WTC11 (cell line): ENCODE data around the gene GABRB1.

Source experiments
- CREB1 ChIP-seq: sonication (generic); formaldehyde crosslinking; IDR thresholded peaks from 2 replicates; pipeline ENCODE4 v1.8.0; 2023; ENCODE audit warnings: mild to moderate bottlenecking, missing genetic modification reagents
- CREM ChIP-seq: sonication (generic); formaldehyde crosslinking; IDR thresholded peaks from 2 replicates; pipeline ENCODE4 v1.8.1; 2022; ENCODE audit warnings: mild to moderate bottlenecking, missing genetic modification reagents, moderate library complexity
- CTCF ChIP-seq: fragments of 200-600 bp; IDR thresholded peaks from 2 replicates; pipeline ENCODE4 v1.8.0; 2022; ENCODE audit warnings: antibody characterized with exemption
- FOXP1 ChIP-seq: sonication (generic); formaldehyde crosslinking; IDR thresholded peaks from 2 replicates; pipeline ENCODE4 v1.8.0; 2022; ENCODE audit warnings: missing genetic modification reagents, mild to moderate bottlenecking, moderate library complexity, borderline replicate concordance
- MAX ChIP-seq: sonication (generic); formaldehyde crosslinking; IDR thresholded peaks from 2 replicates; pipeline ENCODE4 v1.8.0; 2022; ENCODE audit warnings: mild to moderate bottlenecking, missing genetic modification reagents
- NFE2L1 ChIP-seq: sonication (generic); formaldehyde crosslinking; IDR thresholded peaks from 2 replicates; pipeline ENCODE4 v1.8.1; 2023; ENCODE audit warnings: missing genetic modification reagents
- RELA ChIP-seq: sonication (generic); formaldehyde crosslinking; IDR thresholded peaks from 2 replicates; pipeline ENCODE4 v1.8.1; 2022; ENCODE audit warnings: missing genetic modification reagents, mild to moderate bottlenecking, borderline replicate concordance
- SP1 ChIP-seq: sonication (generic); formaldehyde crosslinking; conservative IDR thresholded peaks from 2 replicates; pipeline ENCODE4 v1.8.1; 2022; ENCODE audit warnings: missing genetic modification reagents
- USF2 ChIP-seq: sonication (generic); formaldehyde crosslinking; IDR thresholded peaks from 2 replicates; pipeline ENCODE4 v1.8.1; 2023; ENCODE audit warnings: mild to moderate bottlenecking, missing genetic modification reagents, moderate library complexity
- ZNF232 ChIP-seq: sonication (generic); formaldehyde crosslinking; IDR thresholded peaks from 2 replicates; pipeline ENCODE4 v1.8.0; 2022; ENCODE audit warnings: mild to moderate bottlenecking, missing genetic modification reagents
- ZNF317 ChIP-seq: sonication (generic); formaldehyde crosslinking; IDR thresholded peaks from 2 replicates; pipeline ENCODE4 v1.8.1; 2023; ENCODE audit warnings: low read depth, mild to moderate bottlenecking, moderate library complexity, missing genetic modification reagents, borderline replicate concordance
- ZSCAN18 ChIP-seq: fragments of 250-450 bp; sonication (Bioruptor Pico); IDR thresholded peaks from 2 replicates; pipeline ENCODE4 v2.1.2; 2022; ENCODE audit warnings: mild to moderate bottlenecking, moderate library complexity

- TF ChIP-seq CTCF: no peak
- TF ChIP-seq CREB1 (CRISPR knock-in tag): no peak
- no peak for TF ChIP-seq ZNF317 (CRISPR knock-in tag)
- no peak for TF ChIP-seq CREM (CRISPR knock-in tag)
- TF ChIP-seq RELA (CRISPR knock-in tag): no peak
- TF ChIP-seq ZSCAN18 (CRISPR knock-in tag): no peak
- TF ChIP-seq FOXP1 (CRISPR knock-in tag): no peak
- no peak for TF ChIP-seq ZNF232 (CRISPR knock-in tag)
- no peak for TF ChIP-seq NFE2L1 (CRISPR knock-in tag)
- TF ChIP-seq SP1 (CRISPR knock-in tag): no peak
- TF ChIP-seq MAX: no peak
- TF ChIP-seq USF2 (CRISPR knock-in tag): no peak
Observed at GRCh38 chr4:47038263-47038662, 6.9 kb downstream of the GABRB1 start.
